ENCODE data around the gene HS3ST3A1.
A peak's percentile ranks its signal among the peaks of the same experiment; 100 is the strongest.

HS3ST3A1 gene

DNA sequence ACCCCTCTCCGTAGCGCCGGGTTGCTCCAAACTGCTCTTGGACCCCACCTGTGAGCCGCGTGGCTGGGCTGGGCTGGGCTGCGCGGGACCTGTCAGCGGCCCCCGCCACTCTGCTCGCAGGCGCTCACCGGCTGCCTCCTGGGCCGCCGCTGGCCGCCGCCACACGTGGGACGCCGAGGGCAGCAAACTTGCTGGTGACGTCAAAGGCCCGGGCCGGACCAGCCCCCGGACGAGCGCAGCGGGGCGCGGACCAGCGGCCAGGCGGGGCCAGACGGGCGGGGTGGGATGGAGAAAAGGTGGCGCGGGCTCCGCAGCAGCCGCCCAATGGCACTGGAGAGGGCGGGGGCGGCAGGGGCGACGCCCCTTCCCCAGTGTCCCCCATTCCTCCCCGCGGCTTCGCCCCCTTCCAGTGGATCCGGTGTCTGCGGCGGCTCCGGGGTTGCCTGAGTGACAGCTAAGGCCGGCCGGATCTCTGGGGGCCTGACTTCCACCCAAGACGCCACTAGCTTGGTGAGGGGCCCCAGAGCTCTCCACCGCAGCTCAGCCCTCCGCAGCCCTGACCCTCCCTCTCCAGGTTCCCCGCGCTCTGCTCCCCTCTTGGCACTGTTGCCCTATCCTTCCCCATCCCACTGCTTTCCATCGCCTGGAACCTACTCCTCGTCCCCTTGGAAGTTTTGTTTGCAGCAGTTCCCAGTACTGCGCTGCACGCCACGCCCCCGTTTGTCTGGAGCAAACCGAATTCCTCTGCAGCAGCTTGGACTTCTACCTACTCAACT lies at the start of gene HS3ST3A1:
HS3ST3A1 (minus strand) TSS at position 154 of the 776 bp plus-strand sequence. CDS start 800 bp downstream, outside the sequence.
- no peak for DNase-seq

DNA sequence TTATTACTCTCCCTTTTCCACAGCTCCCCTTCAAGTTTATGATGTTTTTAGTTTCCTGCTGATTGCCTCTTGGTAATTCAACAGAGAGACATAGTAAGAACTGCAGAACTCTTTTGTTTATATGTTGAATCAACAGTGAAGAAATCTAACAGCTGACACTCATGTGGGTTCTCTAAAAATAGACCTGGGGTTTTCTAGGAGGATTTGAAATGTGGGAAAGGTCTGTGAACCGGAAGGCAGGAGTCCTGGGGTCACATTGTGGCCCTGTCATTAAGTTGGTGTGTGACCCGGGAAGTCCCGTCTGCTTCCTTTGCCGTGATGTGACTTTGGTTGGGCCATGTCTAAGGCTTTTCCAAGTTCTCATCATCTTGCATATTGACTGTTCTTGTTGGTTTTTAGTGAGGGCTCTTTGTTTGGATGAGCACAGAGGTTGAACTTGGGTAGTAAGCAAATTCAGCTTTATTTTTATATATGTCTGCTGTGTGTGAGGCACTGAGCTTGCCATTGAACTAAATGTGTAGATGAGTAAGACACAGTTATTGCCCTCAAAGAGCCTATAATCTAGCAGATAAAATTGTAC lies 48.5 kb upstream of the HS3ST3A1 start:
- DNase-seq: no peak

DNA sequence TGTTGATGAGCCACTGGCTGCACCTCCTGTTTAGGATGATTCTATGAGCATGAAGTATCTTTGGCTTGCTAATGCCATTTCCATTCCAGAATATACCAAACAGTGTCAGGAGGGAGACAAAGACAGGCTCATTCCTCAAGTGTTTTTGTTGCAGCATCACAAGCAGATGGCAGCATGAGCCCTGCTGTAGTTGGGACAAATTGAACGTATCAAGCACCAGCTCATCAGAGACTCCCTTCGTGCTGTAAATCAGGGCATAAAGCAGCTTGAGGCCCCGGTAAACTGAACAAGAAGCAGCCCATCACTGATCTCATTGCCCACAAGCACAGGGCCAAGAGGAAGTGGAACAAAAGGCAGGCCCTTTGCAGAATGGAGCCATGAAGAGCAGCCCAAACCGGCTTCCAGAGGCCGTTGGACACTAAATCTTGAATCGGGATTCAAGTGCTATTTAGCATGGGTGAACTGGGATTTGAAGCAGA lies 45.9 kb upstream of the HS3ST3A1 start:
- DNase-seq: no peak

DNA sequence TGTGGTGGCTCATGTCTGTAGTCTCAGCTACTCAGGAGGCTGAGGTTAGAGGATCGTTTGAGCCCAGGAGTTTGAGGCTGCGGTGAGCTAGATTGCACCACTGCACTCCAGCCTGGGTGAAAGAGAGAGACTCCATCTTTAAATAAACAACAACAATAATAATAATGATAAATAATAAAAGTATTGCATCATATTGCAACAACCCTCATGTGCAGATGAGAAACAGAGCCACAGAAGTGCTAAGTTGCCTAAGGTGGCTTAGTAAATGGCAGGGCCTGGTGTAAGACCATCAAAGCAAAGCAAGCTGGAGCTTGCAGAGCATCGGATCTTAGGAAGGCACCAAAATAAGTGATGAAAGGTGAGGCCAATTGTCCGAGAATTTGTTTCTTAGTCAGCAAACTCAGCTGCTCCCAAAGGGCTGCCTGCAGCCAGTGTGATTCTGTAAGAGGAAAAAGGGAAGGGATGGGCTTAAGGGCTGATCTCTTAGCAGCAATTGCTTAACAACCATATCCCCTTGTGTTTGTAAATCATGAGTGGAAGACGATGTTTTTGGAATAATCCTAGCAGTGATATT lies 45.3 kb upstream of the HS3ST3A1 start:
- no peak for DNase-seq

DNA sequence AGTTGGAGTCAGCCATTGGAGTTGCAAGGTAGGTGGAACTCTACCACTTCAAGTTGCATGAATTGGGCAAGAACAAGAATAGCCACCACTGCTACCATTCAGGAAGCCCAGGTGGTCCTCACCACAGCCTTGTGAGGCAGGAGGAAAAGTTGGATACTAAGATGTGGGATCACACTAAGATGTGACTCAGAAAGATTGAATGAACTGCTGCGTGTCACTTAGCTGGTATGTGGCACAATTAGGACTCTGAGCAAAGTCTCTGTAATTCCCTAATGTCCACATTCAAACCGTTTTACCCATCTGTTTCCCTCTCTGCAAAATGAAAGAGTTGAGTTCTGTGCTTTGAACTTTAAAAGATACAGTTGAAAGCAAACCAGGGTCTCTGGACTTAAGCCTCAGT lies 44.7 kb upstream of the HS3ST3A1 start:
- no peak for DNase-seq

DNA sequence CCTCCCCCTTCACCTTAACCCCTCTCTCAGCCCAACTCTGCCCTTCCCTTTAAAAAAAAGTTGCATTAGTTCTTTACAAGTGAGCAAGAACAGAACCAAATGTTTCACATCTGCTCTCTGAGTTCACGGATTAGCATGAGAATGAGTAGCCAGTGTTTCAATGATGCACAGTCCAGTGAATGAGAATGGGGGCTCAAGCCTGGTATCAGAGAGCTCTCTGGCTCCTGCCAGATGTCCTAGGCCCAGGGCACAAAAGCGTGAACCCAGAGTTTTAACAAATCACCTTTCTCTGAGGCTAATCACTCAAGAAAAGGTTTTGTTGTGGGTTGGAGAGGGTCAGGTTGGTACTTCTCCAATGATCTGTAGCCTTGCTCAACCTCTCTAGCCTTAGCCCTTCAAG lies 41.5 kb upstream of the HS3ST3A1 start:
- DNase-seq: no peak

DNA sequence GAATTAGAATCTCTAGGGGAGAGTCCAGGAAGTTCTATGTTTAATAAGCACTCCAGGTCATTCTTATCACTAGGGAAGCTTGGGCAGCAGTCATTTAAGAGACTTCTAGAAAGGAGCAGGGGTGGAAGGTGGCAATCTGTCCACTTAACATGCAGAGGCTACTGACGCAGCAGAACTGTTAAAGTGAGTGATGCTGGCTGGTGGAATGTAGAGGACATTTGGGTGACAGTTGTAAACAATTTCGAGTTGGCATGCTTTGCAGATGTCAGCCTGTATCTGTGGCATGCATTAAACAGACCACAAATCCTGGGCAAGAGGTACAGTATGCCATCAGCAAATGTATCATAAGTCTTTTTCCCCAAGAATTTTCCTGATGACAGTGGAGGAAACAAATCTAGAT lies 40.5 kb upstream of the HS3ST3A1 start:
- no peak for DNase-seq

DNA sequence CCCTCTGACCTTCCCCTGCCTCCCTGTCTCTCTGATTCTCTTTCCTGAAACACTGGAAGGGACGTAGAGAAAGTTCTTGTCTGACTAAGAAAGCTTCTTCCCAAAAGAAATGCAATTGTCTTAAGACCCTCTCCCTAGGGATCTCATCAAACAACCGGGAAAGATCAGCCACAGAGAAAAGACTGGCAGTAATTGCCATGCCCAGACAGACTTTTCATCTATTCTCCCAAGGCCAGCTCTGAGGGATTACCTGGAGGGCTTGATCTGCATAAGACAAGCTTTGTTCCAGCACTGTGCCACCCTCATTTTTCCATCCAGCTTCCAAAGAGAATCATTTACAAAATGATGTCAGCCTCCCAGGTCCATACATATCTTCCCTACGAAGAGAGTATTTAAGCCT lies 38.8 kb upstream of the HS3ST3A1 start:
- DNase-seq: peak; percentile 10

DNA sequence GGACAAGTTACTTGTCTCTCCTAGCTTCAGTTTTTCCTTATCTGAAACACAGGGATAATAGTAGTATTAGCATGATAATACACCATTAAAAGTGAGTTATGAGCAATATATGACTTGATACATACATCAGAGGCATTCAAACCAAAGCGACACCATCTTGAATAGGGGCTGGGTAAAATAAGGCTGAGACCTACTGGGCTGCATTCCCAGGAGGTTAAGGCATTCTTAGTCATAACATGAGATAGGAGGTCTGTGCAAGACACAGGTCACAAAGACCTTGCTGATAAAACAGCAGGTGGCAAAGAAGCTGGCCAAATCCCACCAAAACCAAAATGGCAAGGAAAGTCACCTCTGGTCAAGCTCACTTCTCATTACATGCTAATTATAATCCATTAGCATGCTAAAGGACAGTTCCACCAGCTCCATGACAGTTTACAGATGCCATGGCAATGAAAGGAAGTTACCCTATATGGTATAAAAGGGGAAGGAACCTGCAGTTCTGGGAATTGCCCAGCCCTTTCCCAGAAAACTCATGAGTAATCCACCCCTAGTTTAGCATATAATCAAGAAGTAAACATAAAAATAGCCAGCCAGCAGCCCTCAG lies 37.2 kb upstream of the HS3ST3A1 start:
- DNase-seq: no peak

DNA sequence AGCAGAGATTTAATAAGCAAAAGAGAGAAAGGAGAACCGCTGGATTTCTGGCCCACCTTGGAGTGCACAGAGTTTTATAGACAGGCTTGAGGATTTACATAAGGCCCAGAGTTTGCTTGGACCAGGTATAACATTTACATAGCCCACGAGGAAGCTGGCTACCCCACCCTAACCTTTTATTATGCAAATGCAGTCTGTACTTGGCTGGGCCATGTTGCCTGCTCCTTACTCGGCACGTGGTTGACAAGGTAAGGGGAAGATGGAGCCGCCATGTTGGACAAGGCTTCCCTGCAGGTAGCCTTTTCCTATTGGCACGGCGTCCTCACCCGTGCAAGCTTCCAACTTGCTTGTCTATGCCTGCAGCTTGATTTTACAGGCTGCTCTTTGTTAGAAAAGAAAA lies 35.2 kb upstream of the HS3ST3A1 start:
- no peak for DNase-seq

DNA sequence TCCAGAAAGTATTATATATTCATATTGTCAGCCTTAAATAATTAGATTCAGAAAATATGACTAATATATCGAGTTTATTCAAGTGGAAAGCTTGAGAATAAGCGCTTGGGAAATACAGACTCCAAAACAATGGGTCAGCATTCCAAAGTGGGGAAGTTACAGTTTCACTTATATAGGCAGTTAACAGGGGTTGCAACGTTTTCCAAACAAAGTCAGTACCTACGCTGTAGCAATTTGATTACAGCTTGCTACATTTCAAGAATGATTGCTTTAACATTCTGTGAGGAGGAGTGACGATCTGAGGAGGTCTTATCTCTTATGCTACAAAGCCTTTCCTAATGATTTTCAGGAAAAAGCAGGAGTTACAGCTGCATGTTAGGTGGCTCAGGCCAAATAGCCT lies 34.2 kb upstream of the HS3ST3A1 start:
- no peak for DNase-seq

DNA sequence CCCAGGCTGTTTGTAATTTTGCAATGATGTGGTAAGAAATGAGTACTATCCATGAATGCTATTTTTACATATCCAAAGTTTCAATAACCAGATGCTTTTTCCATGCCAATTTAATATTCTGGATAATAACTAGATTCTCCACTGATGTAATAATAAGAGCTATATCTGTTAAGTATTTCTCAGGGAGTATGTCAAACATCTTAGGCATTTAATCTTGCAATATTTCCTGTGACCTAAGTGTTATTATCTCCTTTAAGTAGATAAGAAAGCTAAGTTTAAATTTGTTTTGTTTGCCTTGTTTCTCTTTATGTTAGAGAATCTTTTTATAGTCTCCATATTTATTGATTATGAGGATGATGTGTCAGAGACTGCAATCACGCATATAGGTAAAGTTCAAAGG lies 32.3 kb upstream of the HS3ST3A1 start:
- DNase-seq: no peak

DNA sequence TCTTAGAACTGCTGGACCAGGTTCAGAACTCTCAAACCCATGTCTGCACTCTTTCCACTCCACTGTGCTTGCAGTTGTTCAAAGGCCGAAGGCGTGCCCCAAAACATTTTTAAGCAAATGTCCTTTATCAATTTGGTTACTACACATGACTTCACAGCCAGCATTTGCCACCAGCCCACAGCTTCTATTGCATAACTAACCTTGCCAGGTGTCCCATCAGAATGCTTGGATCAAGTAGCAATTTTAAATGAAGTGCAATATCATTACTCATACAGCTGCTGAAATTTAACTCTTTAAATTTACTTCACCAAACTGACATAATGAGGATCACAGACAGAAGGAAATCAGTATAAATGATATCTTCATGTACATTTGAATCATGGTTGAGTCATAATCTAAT lies 29.8 kb upstream of the HS3ST3A1 start:
- no peak for DNase-seq

DNA sequence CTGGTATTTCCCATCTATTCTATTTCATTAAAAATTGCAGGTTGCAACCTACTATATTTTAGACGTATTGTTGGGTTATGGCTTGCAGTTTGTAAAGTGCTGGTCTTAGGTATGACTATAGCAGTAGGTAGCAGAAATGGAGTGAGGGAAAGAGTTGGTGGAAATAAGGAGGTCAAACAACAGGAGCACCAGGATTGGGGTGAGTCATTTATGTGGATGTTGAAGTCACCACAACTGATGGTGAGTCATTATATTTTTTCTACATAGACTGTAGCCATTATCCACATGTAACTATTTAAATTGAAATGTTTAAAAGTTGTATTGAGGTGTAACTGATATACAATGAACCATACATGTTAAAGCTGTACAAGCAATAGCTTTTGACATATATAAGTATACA lies 25.0 kb upstream of the HS3ST3A1 start:
- no peak for DNase-seq

DNA sequence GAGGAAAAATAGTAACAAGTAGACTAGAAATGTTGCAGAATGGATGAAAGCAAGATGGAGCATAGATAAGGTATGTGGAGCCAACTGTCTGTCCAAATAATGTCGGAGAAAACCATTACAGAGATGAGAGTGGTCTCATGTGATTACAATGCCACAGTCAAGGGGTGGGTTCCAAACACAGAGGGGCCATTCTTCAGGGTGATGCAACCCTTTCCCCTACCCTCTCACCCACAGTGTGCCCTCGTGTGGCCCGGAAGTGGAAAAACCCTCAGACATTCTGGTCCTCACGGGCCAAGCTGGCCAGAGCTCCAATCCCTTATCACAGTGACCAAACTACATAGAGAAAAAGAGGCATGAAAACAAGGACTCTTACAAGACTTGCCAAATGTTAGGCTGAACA lies 17.7 kb upstream of the HS3ST3A1 start:
- DNase-seq: no peak

DNA sequence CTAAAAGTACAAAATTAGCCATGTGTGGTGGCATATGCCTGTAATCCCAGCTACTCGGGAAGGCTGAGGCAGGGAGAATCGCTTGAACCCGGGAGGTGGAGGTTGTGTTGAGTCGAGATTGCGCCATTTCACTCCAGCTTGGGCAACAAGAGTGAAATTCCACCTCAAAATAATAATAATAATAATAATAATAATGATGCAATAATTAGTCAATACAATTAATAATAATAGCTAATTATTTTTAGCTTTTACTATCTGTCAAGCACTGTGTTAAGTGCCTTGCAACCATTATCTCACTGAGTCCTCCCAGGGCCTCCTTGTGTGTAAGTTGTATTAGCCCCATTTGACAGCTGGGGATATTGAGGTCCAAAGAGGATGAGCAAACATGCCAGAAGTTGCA lies 14.3 kb upstream of the HS3ST3A1 start:
- no peak for DNase-seq

DNA sequence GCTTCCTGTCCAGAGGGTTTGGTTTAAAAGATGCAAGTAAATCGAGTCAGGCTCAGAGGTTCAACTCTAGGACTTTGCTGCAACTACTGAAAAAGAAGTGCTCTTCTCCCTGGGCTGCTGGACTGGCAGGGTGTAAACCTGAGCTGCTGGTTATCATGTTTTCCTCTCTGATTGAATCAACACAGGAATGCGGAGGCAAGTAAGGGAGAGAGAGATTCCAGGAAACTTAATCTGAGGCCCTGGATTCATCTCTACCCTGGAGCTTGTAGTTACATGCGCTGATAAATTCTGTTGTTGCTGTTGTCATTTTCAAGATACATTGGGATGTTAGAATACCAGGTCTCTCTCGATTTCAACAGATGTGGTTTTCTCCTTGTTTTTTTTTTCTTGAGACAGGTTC lies 8.2 kb upstream of the HS3ST3A1 start:
- DNase-seq: no peak

DNA sequence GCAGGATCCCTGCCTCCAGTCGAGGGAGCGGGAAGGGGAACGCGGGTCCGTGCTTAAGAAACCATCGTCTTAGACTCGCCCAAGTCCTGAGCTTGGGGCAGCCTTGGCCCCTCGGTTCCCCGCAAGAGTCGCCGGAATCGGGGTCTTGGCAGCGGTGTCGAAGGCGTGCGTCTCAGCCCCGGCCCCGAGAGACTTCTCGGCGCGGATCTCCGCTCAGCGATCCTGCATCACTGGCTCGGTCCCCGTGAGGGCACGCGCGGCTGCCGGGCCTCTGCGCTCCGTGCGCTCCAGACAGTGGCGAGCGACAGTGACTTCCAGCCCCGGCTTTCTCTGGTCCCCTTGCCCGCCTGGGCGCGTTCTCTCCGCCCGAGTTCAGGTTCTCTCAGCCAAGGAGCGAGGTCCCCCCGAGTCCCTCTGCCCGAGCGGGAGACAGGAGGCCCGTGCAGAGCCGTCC lies 380 bp downstream of the HS3ST3A1 start:
- DNase-seq: no peak

DNA sequence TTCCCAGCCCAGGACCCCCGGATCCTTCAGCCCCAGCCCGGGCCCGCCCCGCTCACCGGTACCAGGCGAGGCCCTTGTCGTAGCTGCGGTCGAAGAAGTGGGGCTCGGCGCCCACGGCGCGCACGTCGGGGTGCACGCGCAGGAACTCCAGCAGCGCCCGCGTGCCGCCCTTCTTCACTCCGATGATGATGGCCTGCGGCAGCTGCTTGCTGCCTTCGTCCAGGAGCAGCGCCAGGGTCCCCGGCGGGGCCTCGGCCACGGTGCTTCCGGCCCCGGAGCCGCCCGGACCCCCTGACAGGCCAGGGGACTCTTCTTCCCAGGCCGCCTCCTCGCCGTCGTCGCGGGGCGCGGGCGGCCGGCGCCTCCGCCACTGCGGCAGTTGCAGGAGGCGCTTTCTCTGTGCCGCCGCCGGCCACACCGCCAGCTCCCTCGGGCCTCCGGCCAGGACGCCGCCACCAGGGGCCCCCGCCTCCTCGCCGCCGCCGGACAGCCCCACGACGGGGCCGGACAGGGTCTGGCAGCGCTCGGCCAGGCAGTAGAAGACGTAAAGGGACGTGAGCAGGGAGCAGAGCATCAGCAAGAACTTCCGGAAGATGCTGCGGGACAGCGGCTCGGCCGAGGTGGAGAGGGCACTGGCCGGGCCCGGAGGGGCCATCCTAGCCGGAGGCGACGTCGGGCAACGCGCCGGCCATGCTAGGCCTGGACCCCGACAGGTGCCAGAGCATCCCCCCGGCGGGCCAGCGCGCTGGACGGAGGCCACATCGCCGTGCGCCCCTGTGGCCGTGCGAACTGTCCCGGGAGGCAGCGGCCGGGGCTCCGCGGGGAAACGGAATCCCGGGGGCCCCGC lies 1.0 kb downstream of the HS3ST3A1 start:
- no peak for DNase-seq

DNA sequence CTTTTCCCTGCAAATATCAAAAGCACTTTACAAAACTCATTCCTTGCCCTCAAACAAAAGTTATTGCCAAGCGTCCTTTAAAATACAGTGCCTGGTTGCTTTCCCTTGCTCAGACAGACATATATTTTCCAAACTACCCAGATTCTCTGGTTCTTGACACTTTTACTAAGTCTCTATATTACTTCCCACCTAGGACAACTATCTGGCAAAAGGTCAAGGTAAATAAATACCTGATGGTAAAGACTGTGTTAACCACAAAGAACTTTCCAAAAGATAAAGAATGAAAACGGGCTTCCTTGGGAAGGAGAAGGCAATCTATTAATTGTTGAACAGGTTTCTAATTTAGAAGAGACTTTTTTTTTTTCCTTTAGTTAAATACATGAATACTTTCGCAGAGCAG lies 1.9 kb downstream of the HS3ST3A1 start:
- DNase-seq: no peak

DNA sequence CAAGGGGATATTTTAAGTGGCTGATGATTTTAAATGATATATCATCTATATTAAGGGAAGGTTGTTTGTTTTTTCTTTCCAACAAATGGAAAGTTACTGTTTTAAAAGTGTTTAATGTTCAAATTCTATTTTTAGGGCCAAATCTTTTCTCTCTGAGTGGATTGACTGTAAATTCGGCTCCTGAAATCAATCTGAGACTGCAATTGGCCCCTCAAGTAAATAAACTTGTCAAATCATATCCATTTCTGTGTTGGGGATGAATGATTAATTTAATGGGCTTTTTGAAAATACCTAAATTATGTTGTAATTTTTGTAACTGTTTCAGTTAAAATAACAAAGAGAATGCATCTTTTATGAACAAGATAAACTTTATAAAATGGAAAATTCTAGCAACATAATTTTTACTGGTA lies 2.6 kb downstream of the HS3ST3A1 start:
- DNase-seq: no peak

DNA sequence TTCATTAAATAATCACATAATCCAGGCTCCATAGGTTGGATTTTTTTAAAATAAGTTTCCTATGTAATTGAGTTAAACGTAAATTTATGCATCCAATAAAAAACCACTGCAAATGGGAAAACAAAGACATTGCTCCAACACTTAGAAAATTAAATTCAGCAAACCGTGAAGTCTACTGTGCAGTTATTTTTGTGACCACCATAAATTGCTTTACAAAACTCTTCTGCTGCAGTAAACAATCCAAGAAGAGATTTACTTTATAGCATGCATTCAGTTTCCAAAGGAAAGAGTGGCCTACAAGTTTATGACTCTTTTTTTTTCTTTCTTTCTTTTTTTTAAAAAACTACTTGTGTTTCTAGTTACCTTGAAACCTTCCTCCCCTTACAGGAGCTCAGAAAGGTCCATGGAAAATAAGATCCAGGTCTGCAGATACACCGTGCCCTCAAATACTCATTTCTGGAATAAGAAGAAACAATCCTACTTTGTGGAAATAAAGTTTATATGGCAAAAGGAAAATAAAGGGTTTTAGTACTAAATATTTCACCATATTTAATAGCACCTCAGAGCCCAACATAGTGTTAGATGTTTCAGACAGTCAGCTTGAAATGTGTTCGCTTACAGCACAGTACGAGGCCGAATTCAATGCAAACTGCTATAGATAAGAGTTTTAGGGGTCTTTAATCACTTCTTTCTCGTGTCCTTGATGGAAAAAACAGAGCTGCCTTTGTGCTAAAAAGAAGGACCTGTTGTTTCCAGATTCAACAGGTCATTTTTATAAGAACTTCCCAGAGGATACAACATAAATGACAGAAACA lies 3.2 kb downstream of the HS3ST3A1 start:
- DNase-seq: no peak
